HCT116 (cell line): Measurements from ENCODE around the gene SLC8A2. TPM values are rescaled to one million over a fixed set of nuclear protein-coding genes. Genes with fewer than 3 reads are reported as not detected.

Experiments used
- ATAC-seq: fragments of 200-7000 bp; cut with Tn5 transposase; 2 replicates; pipeline ENCODE4 v1.9.1; 2020; ENCODE audit warnings: mild to moderate bottlenecking, moderate library complexity
- BruUV-seq: library from RNA; stranded (reverse); fragments of 400-500 nt; replicated peaks from 2 replicates; lab custom pipeline; 2021; lab: Mats Ljungman, UMichigan
- CTCF ChIA-PET: fragments of 300-600 bp; sonication (Branson Sonifier 250); formaldehyde crosslinking; loops from one replicate; lab custom pipeline; 2021; ENCODE audit warnings: antibody characterized with exemption; lab: Charles Lee
- POLR2A ChIA-PET: fragments of 300-600, 350-600 bp; sonication (Branson Sonifier 250); formaldehyde crosslinking; loops from one replicate; lab custom pipeline; 2021; ENCODE audit warnings: antibody characterized with exemption; lab: Charles Lee
- RAD21 ChIA-PET, 2 experiments: fragments of 300-600 bp; sonication (Branson Sonifier 250); formaldehyde crosslinking; loops; one replicate each; lab custom pipeline; 2023; ENCODE audit warnings: low total read pairs in 2 of 2; ENCODE audit not compliant: uncharacterized antibody in 2 of 2, unreplicated experiment in 2 of 2, low non-redundant PET in 1 of 2; lab: Charles Lee
- DNase-seq: peaks from one replicate; pipeline ENCODE4 v3.0.0-alpha.2; 2010; ENCODE audit warnings: low read depth, low spot score
- H2AFZ ChIP-seq: fragments of 200-600 bp; shearing (Covaris generic), sonication (generic); 2 replicates; pipeline ENCODE4 v1.6.1; 2017; ENCODE audit warnings: low read depth, mixed run types, mixed read lengths, antibody characterized with exemption, low read length; ENCODE audit not compliant: poor library complexity, severe bottlenecking
- H3K27ac ChIP-seq: 2 replicates; pipeline ENCODE4 v1.5.1; 2012; ENCODE audit warnings: low read depth, low read length
- H3K27me3 ChIP-seq: fragments of 200-600 bp; sonication (generic); 2 replicates; pipeline ENCODE4 v1.6.1; 2016; ENCODE audit warnings: mixed run types, low read length, mixed read lengths; ENCODE audit not compliant: insufficient read depth
- H3K36me3 ChIP-seq, 2 experiments: fragments of 200-500 bp in 1 of 2; fragments of 200-600 bp in 1 of 2; sonication (Bioruptor generic) in 1 of 2; sonication (generic) in 1 of 2; 2 replicates each; pipeline versions ENCODE4 v1.5.1 to v1.6.1; 2014 to 2016; ENCODE audit warnings: low read length in 2 of 2, inconsistent platforms in 1 of 2, mixed read lengths in 1 of 2, mixed run types in 1 of 2; ENCODE audit not compliant: insufficient read depth in 2 of 2, control insufficient read depth in 1 of 2
- H3K4me1 ChIP-seq, 2 experiments: fragments of 200-600 bp in 1 of 2; sonication (generic) in 1 of 2; 2 replicates each; pipeline versions ENCODE4 v1.5.1 to v1.6.1; 2012 to 2017; ENCODE audit warnings: low read length in 2 of 2, inconsistent platforms in 1 of 2, mild to moderate bottlenecking in 1 of 2, mixed read lengths in 1 of 2, mixed run types in 1 of 2, moderate library complexity in 1 of 2; ENCODE audit not compliant: insufficient read depth in 2 of 2, control insufficient read depth in 1 of 2
- H3K4me2 ChIP-seq: fragments of 200-600 bp; sonication (generic); 2 replicates; pipeline ENCODE4 v1.6.1; 2017; ENCODE audit warnings: mixed run types, low read length, mixed read lengths
- H3K4me3 ChIP-seq, 2 experiments: fragments of 200-600 bp in 1 of 2; sonication (generic) in 1 of 2; replicated peaks in 1 of 2; 2 replicates each; pipeline ENCODE4 v1.5.1; 2011 to 2016; ENCODE audit warnings: low read length in 2 of 2, control low read depth in 1 of 2, low read depth in 1 of 2, mild to moderate bottlenecking in 1 of 2, mixed read lengths in 1 of 2, mixed run types in 1 of 2
- H3K79me2 ChIP-seq: fragments of 200-600 bp; sonication (generic); 2 replicates; pipeline ENCODE4 v1.6.1; 2017; ENCODE audit warnings: mild to moderate bottlenecking, mixed run types, low read length, moderate library complexity, mixed read lengths; ENCODE audit not compliant: insufficient read depth
- H3K9ac ChIP-seq: fragments of 200-600 bp; sonication (generic); 2 replicates; pipeline ENCODE4 v1.6.1; 2016; ENCODE audit warnings: low read length, mixed read lengths
- H3K9me2 ChIP-seq: fragments of 200-600 bp; sonication (generic), shearing (Covaris generic); 2 replicates; pipeline ENCODE4 v1.6.1; 2017; ENCODE audit warnings: mixed run types, mild to moderate bottlenecking, moderate library complexity; ENCODE audit not compliant: insufficient read depth
- H3K9me3 ChIP-seq, 2 experiments: fragments of 200-500 bp in 1 of 2; fragments of 200-600 bp in 1 of 2; sonication (Bioruptor generic) in 1 of 2; sonication (generic) in 1 of 2; 2 replicates each; pipeline ENCODE4 v1.6.1; 2014 to 2017; ENCODE audit warnings: low read length in 2 of 2, mixed read lengths in 2 of 2, inconsistent platforms in 1 of 2, low read depth in 1 of 2, mild to moderate bottlenecking in 1 of 2, mixed run types in 1 of 2, moderate library complexity in 1 of 2; ENCODE audit not compliant: control insufficient read depth in 1 of 2, insufficient read depth in 1 of 2
- H4K20me1 ChIP-seq: fragments of 200-600 bp; sonication (generic), shearing (Covaris generic); 2 replicates; pipeline ENCODE4 v1.6.1; 2017; ENCODE audit warnings: mixed run types, mild to moderate bottlenecking, moderate library complexity; ENCODE audit not compliant: insufficient read depth
- EGR1 ChIP-seq: IDR thresholded peaks from 2 replicates; pipeline ENCODE4 v1.6.1; 2012; ENCODE audit warnings: low read depth
- POLR2AphosphoS5 ChIP-seq: IDR thresholded peaks from 2 replicates; pipeline ENCODE4 v1.6.1; 2011; ENCODE audit warnings: mild to moderate bottlenecking, low read depth, low read length, moderate library complexity
- TCF7L2 ChIP-seq: IDR thresholded peaks from 2 replicates; pipeline ENCODE4 v1.7.0; 2011; ENCODE audit warnings: borderline replicate concordance, inconsistent platforms; ENCODE audit not compliant: insufficient read depth, insufficient read length; ENCODE audit errors: extremely low read depth
- ZBTB33 ChIP-seq: IDR thresholded peaks from 2 replicates; pipeline ENCODE4 v1.6.1; 2011; ENCODE audit warnings: mild to moderate bottlenecking, low read length, moderate library complexity; ENCODE audit not compliant: insufficient replicate concordance; ENCODE audit errors: extremely low read depth
- intact Hi-C: fragments of 100-400 bp; cut with micrococcal nuclease; formaldehyde crosslinking; loops from 2 replicates; pipeline ENCODE4 v1.10.0; 2022
- total RNA-seq: library from RNA; stranded (reverse); gene quantifications from one replicate; pipeline ENCODE4 v1.2.1, GENCODE V29; 2021; ENCODE audit not compliant: unreplicated experiment

SLC8A2 gene
- total RNA-seq, 1 experiment from 2014 or later = 0.98 TPM

- TF ChIP-seq ZBTB33 (no peak), TCF7L2 (no peak), POLR2AphosphoS5 (no peak)
These were observed 89.9 kb downstream of the SLC8A2 start (continued) for GRCh38 chr19:47381653-47382279.

GRCh38 chr19:47381121-47381520 lies 90.6 kb downstream of the SLC8A2 start:
- ATAC-seq = no peak

More at GRCh38 chr19:47381121-47381520, 90.6 kb downstream of the SLC8A2 start:
- ChIA-PET POLR2A (no interaction called here), RAD21 (no interaction called here), CTCF (interaction anchor here (1.3 kb wide), 1 partner anchor 10 kb away, joined by 4 read pairs; no protein-coding TSS in a partner anchor)
- no peaks in the 10 kb centered on the region for H3K27me3 ChIP-seq
- H3K9me3 ChIP-seq = no peaks in the 10 kb centered on the region
- no peaks in the 10 kb centered on the region for H3K79me2 ChIP-seq
- H3K36me3 ChIP-seq = peaks cover 12 to 28% of the 10 kb centered on the region in 2 experiments; a peak in 3 of 4 replicates
- no peak overlapping the region for H3K4me2 ChIP-seq
- H3K4me3 ChIP-seq = no peak overlapping the region
- DNase-seq = no peak
- 0 out of 4 replicates have a peak, but pooled peaks cover 0 to 4% of the 10 kb centered on the region in 2 experiments for H3K4me1 ChIP-seq
- no peak overlapping the region for H3K9ac ChIP-seq
- TF ChIP-seq POLR2AphosphoS5 = no peak
- TF ChIP-seq EGR1 = no peak
- no peaks in the 10 kb centered on the region for H4K20me1 ChIP-seq
- no peak overlapping the region for H3K27ac ChIP-seq
- intact Hi-C loops = no loop called here
- H3K9me2 ChIP-seq = no peaks in the 10 kb centered on the region
- BruUV-seq = no TSS peak
- no peak overlapping the region for H2AFZ ChIP-seq
